HepG2 (cell line): ENCODE measurements around the gene KREMEN1.

Experiments used
- ATF1 ChIP-seq: IDR thresholded peaks from 2 replicates; pipeline ENCODE4 v1.6.1; 2016; ENCODE audit warnings: mild to moderate bottlenecking, control low read depth
- EZH2 ChIP-seq: conservative IDR thresholded peaks from 2 replicates; pipeline ENCODE4 v1.6.1; 2012; ENCODE audit warnings: mild to moderate bottlenecking, low read depth, low read length, moderate library complexity
- MAFK ChIP-seq, 2 experiments: IDR thresholded peaks in 1 of 2; conservative IDR thresholded peaks in 1 of 2; 2 replicates each; pipeline ENCODE4 v1.6.1; 2011; ENCODE audit warnings: improper control_type of control experiment in 2 of 2, low read length in 2 of 2
- POLR2AphosphoS5 ChIP-seq: IDR thresholded peaks from 2 replicates; pipeline ENCODE4 v1.6.1; 2012; ENCODE audit warnings: low read depth, low read length
- PTBP1 ChIP-seq: fragments of 200-400 bp; formaldehyde crosslinking; IDR thresholded peaks from 2 replicates; pipeline ENCODE4 v1.6.1; 2018; ENCODE audit warnings: low read length, low read depth; ENCODE audit not compliant: poor library complexity, severe bottlenecking
- RAD21 ChIP-seq: fragments of 450-650 bp; formaldehyde crosslinking; IDR thresholded peaks from 2 replicates; pipeline ENCODE4 v1.5.0; 2020; ENCODE audit warnings: mild to moderate bottlenecking
- RBFOX2 ChIP-seq: fragments of 200-400 bp; formaldehyde crosslinking; IDR thresholded peaks from 2 replicates; pipeline ENCODE4 v1.6.1; 2017; ENCODE audit warnings: low read depth, mild to moderate bottlenecking, low read length
- SRSF9 ChIP-seq: fragments of 200-400 bp; formaldehyde crosslinking; IDR thresholded peaks from 2 replicates; pipeline ENCODE4 v1.6.1; 2018; ENCODE audit warnings: borderline replicate concordance, mild to moderate bottlenecking, low read depth, low read length; ENCODE audit not compliant: insufficient read depth, poor library complexity, severe bottlenecking
- ZFP36L2 ChIP-seq: sonication (generic); formaldehyde crosslinking; IDR thresholded peaks from 2 replicates; pipeline ENCODE4 v1.4.0; 2020; ENCODE audit warnings: missing genetic modification reagents
- ZNF670 ChIP-seq: sonication (generic); formaldehyde crosslinking; IDR thresholded peaks from 2 replicates; pipeline ENCODE4 v1.8.0; 2022; ENCODE audit warnings: mild to moderate bottlenecking, missing genetic modification reagents, borderline replicate concordance
- TF ChIP-seq, protein P1 (sequence below): sonication (generic); formaldehyde crosslinking; IDR thresholded peaks from 2 replicates; pipeline ENCODE4 v1.5.1; 2020; ENCODE audit warnings: missing genetic modification reagents, mild to moderate bottlenecking, borderline replicate concordance
- TF ChIP-seq, protein P2 (sequence below): IDR thresholded peaks from 2 replicates; pipeline ENCODE4 v1.6.1; 2012; ENCODE audit warnings: low read length, improper control_type of control experiment

DNA sequence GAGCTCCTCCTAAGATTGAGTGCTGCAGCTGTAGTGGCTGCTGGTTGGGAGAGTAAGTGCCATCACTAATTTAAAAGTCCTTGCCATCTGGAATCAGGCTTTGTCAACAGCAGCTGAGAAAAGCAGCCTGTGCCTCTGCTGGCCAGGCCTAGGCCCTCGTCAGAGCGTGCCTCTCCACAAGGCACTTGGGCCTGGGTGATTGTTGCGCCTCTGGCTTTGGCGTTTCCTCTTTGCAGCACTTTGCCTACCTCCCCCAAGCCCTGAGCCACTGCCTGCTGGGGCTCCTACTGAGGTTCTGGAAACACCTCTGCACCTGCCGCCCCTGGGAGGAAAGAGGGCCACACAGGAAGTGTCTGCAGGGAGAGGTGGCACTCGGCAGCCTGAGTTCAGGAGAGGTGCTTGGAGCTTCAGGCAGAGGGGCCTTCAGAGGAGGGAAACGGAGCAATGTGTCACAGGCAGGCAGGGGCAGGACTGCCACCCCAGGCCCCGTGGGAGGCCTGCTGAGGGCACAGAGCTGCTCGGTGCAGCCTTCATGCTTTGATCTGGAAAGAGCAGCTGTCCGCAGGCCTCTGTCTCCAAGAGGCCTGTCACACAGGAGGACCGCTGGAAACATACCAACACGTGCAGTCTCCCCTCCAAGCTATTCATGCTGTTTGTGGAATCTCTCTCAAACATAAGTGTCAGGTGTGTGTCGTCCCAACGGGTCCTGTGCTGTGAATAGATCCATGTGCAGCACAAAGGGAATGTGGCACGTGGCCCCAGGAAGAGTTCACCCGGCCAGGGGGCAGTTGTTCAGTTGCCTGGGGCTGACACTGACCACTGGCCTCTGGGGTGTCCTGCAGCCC lies 71.3 kb downstream of the KREMEN1 start:
- TF ChIP-seq EZH2, result no peak
- TF ChIP-seq ZFP36L2, result no peak
- no peak for TF ChIP-seq ZNF670 (CRISPR knock-in tag)
- TF ChIP-seq SRSF9, result no peak
- TF ChIP-seq, protein P1, sequence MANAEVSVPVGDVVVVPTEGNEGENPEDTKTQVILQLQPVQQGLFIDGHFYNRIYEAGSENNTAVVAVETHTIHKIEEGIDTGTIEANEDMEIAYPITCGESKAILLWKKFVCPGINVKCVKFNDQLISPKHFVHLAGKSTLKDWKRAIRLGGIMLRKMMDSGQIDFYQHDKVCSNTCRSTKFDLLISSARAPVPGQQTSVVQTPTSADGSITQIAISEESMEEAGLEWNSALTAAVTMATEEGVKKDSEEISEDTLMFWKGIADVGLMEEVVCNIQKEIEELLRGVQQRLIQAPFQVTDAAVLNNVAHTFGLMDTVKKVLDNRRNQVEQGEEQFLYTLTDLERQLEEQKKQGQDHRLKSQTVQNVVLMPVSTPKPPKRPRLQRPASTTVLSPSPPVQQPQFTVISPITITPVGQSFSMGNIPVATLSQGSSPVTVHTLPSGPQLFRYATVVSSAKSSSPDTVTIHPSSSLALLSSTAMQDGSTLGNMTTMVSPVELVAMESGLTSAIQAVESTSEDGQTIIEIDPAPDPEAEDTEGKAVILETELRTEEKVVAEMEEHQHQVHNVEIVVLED (CRISPR knock-in tag), result no peak
- TF ChIP-seq, protein P2, sequence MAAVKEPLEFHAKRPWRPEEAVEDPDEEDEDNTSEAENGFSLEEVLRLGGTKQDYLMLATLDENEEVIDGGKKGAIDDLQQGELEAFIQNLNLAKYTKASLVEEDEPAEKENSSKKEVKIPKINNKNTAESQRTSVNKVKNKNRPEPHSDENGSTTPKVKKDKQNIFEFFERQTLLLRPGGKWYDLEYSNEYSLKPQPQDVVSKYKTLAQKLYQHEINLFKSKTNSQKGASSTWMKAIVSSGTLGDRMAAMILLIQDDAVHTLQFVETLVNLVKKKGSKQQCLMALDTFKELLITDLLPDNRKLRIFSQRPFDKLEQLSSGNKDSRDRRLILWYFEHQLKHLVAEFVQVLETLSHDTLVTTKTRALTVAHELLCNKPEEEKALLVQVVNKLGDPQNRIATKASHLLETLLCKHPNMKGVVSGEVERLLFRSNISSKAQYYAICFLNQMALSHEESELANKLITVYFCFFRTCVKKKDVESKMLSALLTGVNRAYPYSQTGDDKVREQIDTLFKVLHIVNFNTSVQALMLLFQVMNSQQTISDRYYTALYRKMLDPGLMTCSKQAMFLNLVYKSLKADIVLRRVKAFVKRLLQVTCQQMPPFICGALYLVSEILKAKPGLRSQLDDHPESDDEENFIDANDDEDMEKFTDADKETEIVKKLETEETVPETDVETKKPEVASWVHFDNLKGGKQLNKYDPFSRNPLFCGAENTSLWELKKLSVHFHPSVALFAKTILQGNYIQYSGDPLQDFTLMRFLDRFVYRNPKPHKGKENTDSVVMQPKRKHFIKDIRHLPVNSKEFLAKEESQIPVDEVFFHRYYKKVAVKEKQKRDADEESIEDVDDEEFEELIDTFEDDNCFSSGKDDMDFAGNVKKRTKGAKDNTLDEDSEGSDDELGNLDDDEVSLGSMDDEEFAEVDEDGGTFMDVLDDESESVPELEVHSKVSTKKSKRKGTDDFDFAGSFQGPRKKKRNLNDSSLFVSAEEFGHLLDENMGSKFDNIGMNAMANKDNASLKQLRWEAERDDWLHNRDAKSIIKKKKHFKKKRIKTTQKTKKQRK, result no peak
- TF ChIP-seq MAFK (conservative IDR thresholded peaks at IDR 0.05 in 1 of 2, IDR thresholded peaks at IDR 0.05 in 1 of 2; ENCODE audit: low read length in 2 of 2), result no peak
- TF ChIP-seq PTBP1, result no peak
- TF ChIP-seq ATF1 (CRISPR knock-in tag), result no peak
- TF ChIP-seq RBFOX2, result no peak
- no peak for TF ChIP-seq POLR2AphosphoS5
- TF ChIP-seq RAD21 (CRISPR knock-in tag), result no peak
